HepG2 (cell line): ENCODE data around the gene ALG13. TPM values are rescaled to one million over a fixed set of nuclear protein-coding genes. Genes with fewer than 3 reads are reported as not detected.

ENCODE experiments used
- AHDC1 ChIP-seq: sonication (generic); formaldehyde crosslinking; IDR thresholded peaks from 2 replicates; pipeline ENCODE4 v1.5.1; 2020; ENCODE audit warnings: mild to moderate bottlenecking, missing genetic modification reagents, borderline replicate concordance
- HDAC1 ChIP-seq: sonication (generic); formaldehyde crosslinking; IDR thresholded peaks from 2 replicates; pipeline ENCODE4 v1.5.1; 2020; ENCODE audit warnings: mild to moderate bottlenecking, missing genetic modification reagents
- HOXA7 ChIP-seq: sonication (generic); formaldehyde crosslinking; IDR thresholded peaks from 2 replicates; pipeline ENCODE4 v1.8.1; 2022; ENCODE audit warnings: mild to moderate bottlenecking, missing genetic modification reagents, moderate library complexity
- KLF15 ChIP-seq: sonication (generic); formaldehyde crosslinking; IDR thresholded peaks from 2 replicates; pipeline ENCODE4 v1.8.1; 2023; ENCODE audit warnings: borderline replicate concordance, mild to moderate bottlenecking, inconsistent platforms, missing genetic modification reagents, mixed read lengths
- PRDM10 ChIP-seq: sonication (generic); formaldehyde crosslinking; IDR thresholded peaks from 2 replicates; pipeline ENCODE4 v1.4.0; 2020; ENCODE audit warnings: low read depth, missing genetic modification reagents
- REPIN1 ChIP-seq: sonication (generic); formaldehyde crosslinking; IDR thresholded peaks from 2 replicates; pipeline ENCODE4 v1.8.0; 2022; ENCODE audit warnings: missing genetic modification reagents, low read depth, mild to moderate bottlenecking, borderline replicate concordance
- SNRNP70 ChIP-seq: fragments of 200-400 bp; formaldehyde crosslinking; IDR thresholded peaks from 2 replicates; pipeline ENCODE4 v1.6.1; 2017; ENCODE audit warnings: mild to moderate bottlenecking, low read depth, low read length, moderate library complexity
- TBP ChIP-seq: sonication (generic); formaldehyde crosslinking; IDR thresholded peaks from 2 replicates; pipeline ENCODE4 v1.5.0; 2020; ENCODE audit warnings: missing genetic modification reagents
- THRA ChIP-seq: sonication (generic); formaldehyde crosslinking; IDR thresholded peaks from 2 replicates; pipeline ENCODE4 v1.4.0; 2020; ENCODE audit warnings: missing genetic modification reagents, borderline replicate concordance
- TIGD3 ChIP-seq: sonication (generic); formaldehyde crosslinking; IDR thresholded peaks from 2 replicates; pipeline ENCODE4 v1.5.1; 2020; ENCODE audit warnings: mild to moderate bottlenecking, missing genetic modification reagents, borderline replicate concordance
- ZFP1 ChIP-seq: IDR thresholded peaks from 2 replicates; pipeline ENCODE4 v1.6.1; 2016
- ZNF207 ChIP-seq: fragments of 450-650 bp; IDR thresholded peaks from 2 replicates; pipeline ENCODE4 v1.6.1; 2016; ENCODE audit warnings: antibody characterized with exemption, borderline replicate concordance
- ZNF235 ChIP-seq: sonication (generic); formaldehyde crosslinking; IDR thresholded peaks from 2 replicates; pipeline ENCODE4 v1.8.1; 2023; ENCODE audit warnings: mild to moderate bottlenecking, missing genetic modification reagents, borderline replicate concordance
- ZNF253 ChIP-seq: sonication (generic); formaldehyde crosslinking; IDR thresholded peaks from 2 replicates; pipeline ENCODE4 v1.8.0; 2022; ENCODE audit warnings: mild to moderate bottlenecking, missing genetic modification reagents, borderline replicate concordance
- ZNF441 ChIP-seq: sonication (generic); formaldehyde crosslinking; IDR thresholded peaks from 2 replicates; pipeline ENCODE4 v1.7.0; 2021; ENCODE audit warnings: missing genetic modification reagents, borderline replicate concordance
- ZSCAN29 ChIP-seq: sonication (generic); formaldehyde crosslinking; conservative IDR thresholded peaks from 2 replicates; pipeline ENCODE4 v1.4.0; 2020; ENCODE audit warnings: mild to moderate bottlenecking, missing genetic modification reagents
- polyA plus RNA-seq, 8 experiments: library from polyadenylated mRNA; depleted of rRNA in 3 of 8; stranded (reverse) in 7 of 8; unstranded in 1 of 8; fragments of >200 nt; fragmentation: Illumina TruSeq in 4 of 8; extraction: Trizol in 4 of 8; gene quantifications; 2 replicates each; pipeline versions ENCODE4 v1.2.1 to v1.2.3, GENCODE V29; 2011 to 2016; ENCODE audit warnings: low read depth in 4 of 8, missing spikeins in 1 of 8, mixed read lengths in 1 of 8; ENCODE audit not compliant: insufficient read depth in 1 of 8
- total RNA-seq, 5 experiments: library from RNA; depleted of rRNA; stranded (reverse); fragments of >200 nt; fragmentation: Illumina TruSeq; extraction: Trizol; gene quantifications; 2 replicates each; pipeline ENCODE4 v1.2.3, GENCODE V29; 2016; ENCODE audit warnings: low read depth in 1 of 5

Gene ALG13
- total and polyA plus RNA-seq, 2 of the 13 experiments (the other 11 are each of a cell fraction or from before 2014, with no cell fraction given) = 31.2 to 65.5 TPM

- TF ChIP-seq THRA (CRISPR knock-in tag) (0 out of 2 replicates have a peak, but pooled peaks have one; percentile 13), ZSCAN29 (no peak), ZNF235 (CRISPR knock-in tag) (no peak), HOXA7 (CRISPR knock-in tag) (no peak), REPIN1 (CRISPR knock-in tag) (peak; percentile 77; the same call in 1 of the 2 replicates), SNRNP70 (no peak), TBP (CRISPR knock-in tag) (no peak), ZNF441 (CRISPR knock-in tag) (no peak), ZNF207 (no peak), AHDC1 (no peak), TIGD3 (CRISPR knock-in tag) (no peak), HDAC1 (CRISPR knock-in tag) (peak; percentile 50; the same call in 1 of the 2 replicates), PRDM10 (CRISPR knock-in tag) (0 out of 2 replicates have a peak, but pooled peaks have one; percentile 32), ZNF253 (CRISPR knock-in tag) (no peak), ZFP1 (no peak), KLF15 (CRISPR knock-in tag) (0 out of 2 replicates have a peak, but pooled peaks have one; percentile 31)
Observed at GRCh38 chrX:111680988-111681779, at the start of gene ALG13 (continued).
